ENCODE measurements around the gene ZNF560.
A peak's percentile ranks its signal among the peaks of the same experiment; 100 is the strongest.

ZNF560 gene

GRCh38 chr19:9435279-9436268 lies 62.8 kb downstream of the ZNF560 start, which contains the start of gene ZNF266:
Gene ZNF266, minus strand, starts transcription at chr19:9435573. Its CDS starts 15,484 bp downstream, at chr19:9420089.
- peak; percentile 93 for DNase-seq

- peak; percentile 35 for DNase-seq
Observed at GRCh38 chr19:9431475-9431874, 66.9 kb downstream of the ZNF560 start.

GRCh38 chr19:9430444-9430843 lies 68.0 kb downstream of the ZNF560 start:
- DNase-seq: no peak

GRCh38 chr19:9427941-9428340 lies 70.5 kb downstream of the ZNF560 start:
- no peak for DNase-seq
